SK-N-SH treated with all-trans-retinoic acid at 6 μM for 48 hours (cell line): ENCODE data around the gene PCDH8.

Source experiments
- CREB5 ChIP-seq: fragments of 250-450 bp; sonication (Bioruptor Pico); IDR thresholded peaks from 2 replicates; pipeline ENCODE4 v1.5.1; 2020; ENCODE audit warnings: low read depth, mild to moderate bottlenecking, moderate library complexity
- PATZ1 ChIP-seq: fragments of 250-450 bp; sonication (Bioruptor Pico); IDR thresholded peaks from 2 replicates; pipeline ENCODE4 v1.8.0; 2020; ENCODE audit warnings: mild to moderate bottlenecking, moderate library complexity, borderline replicate concordance
- ZFP3 ChIP-seq: fragments of 250-450 bp; sonication (Bioruptor Pico); IDR thresholded peaks from 2 replicates; pipeline ENCODE4 v1.5.0; 2020; ENCODE audit warnings: mild to moderate bottlenecking, moderate library complexity
- ZFP30 ChIP-seq: fragments of 450-650 bp; formaldehyde crosslinking; IDR thresholded peaks from 2 replicates; pipeline ENCODE4 v1.5.0; 2022; ENCODE audit warnings: mild to moderate bottlenecking, moderate library complexity
- ZNF70 ChIP-seq: fragments of 450-650 bp; formaldehyde crosslinking; IDR thresholded peaks from 2 replicates; pipeline ENCODE4 v1.5.0; 2020; ENCODE audit warnings: mild to moderate bottlenecking, moderate library complexity
- ZNF8 ChIP-seq: fragments of 450-650 bp; formaldehyde crosslinking; IDR thresholded peaks from 2 replicates; pipeline ENCODE4 v1.5.0; 2020; ENCODE audit warnings: mild to moderate bottlenecking, moderate library complexity

- TF ChIP-seq ZFP3 (CRISPR knock-in tag): no peak
- no peak for TF ChIP-seq PATZ1 (CRISPR knock-in tag)
- TF ChIP-seq CREB5 (CRISPR knock-in tag): no peak
- no peak for TF ChIP-seq ZFP30 (CRISPR knock-in tag)
- TF ChIP-seq ZNF8 (CRISPR knock-in tag): no peak
- TF ChIP-seq ZNF70 (CRISPR knock-in tag): no peak
These were observed 4.0 kb upstream of the PCDH8 start for GRCh38 chr13:52852444-52852843.
